Hematopoietic multipotent progenitor cell (in vitro differentiated cells): Measurements from ENCODE around the gene HNRNPLL. TPM values are rescaled to one million over a fixed set of nuclear protein-coding genes. Genes with fewer than 3 reads are reported as not detected.

Source experiments
- DNase-seq, 3 donors: peaks; one replicate each; pipeline ENCODE4 v3.0.0-alpha.2; 2011 to 2015; ENCODE audit warnings: low read depth in 2 of 3, low spot score in 2 of 3
- total RNA-seq: library from RNA; depleted of rRNA; stranded (reverse); fragments of >200 nt; gene quantifications from one replicate; pipeline ENCODE4 v1.2.3, GENCODE V29; 2012

The HNRNPLL gene
- total RNA-seq, 1 donor = 18.9 TPM

GRCh38 chr2:38598200-38598990, 4.3 kb downstream of the HNRNPLL start:
- DNase-seq = no peak

GRCh38 chr2:38597115-38597514, 5.6 kb downstream of the HNRNPLL start:
- DNase-seq = no peak

- no peak for DNase-seq
These were observed 6.5 kb downstream of the HNRNPLL start for GRCh38 chr2:38596229-38596628.

GRCh38 chr2:38592951-38593350, 9.8 kb downstream of the HNRNPLL start:
- DNase-seq = no peak

GRCh38 chr2:38591152-38591551, 11.6 kb downstream of the HNRNPLL start:
- DNase-seq = no peak

GRCh38 chr2:38590053-38590452, 12.7 kb downstream of the HNRNPLL start:
- peak in 1 of 3 donors; percentile 31 for DNase-seq

- DNase-seq = no peak
These were observed 15.8 kb downstream of the HNRNPLL start for GRCh38 chr2:38586931-38587330.

- DNase-seq = no peak
These were observed 17.8 kb downstream of the HNRNPLL start for GRCh38 chr2:38584881-38585280.

GRCh38 chr2:38583994-38584393, 18.7 kb downstream of the HNRNPLL start:
- DNase-seq = no peak

- no peak for DNase-seq
These were observed 19.2 kb downstream of the HNRNPLL start for GRCh38 chr2:38583524-38583923.

GRCh38 chr2:38581193-38582147, 21.3 kb downstream of the HNRNPLL start:
- peak; percentile 46 to 88 (median 63) for DNase-seq

GRCh38 chr2:38580115-38580636, 22.6 kb downstream of the HNRNPLL start:
- no peak for DNase-seq

- DNase-seq = peak in 1 of 3 donors; percentile 9
These were observed 23.9 kb downstream of the HNRNPLL start for GRCh38 chr2:38578832-38579231.

- DNase-seq = no peak
These were observed 28.4 kb downstream of the HNRNPLL start for GRCh38 chr2:38574278-38574677.

GRCh38 chr2:38572167-38572566, 30.6 kb downstream of the HNRNPLL start:
- DNase-seq = no peak

- DNase-seq = no peak
These were observed 31.5 kb downstream of the HNRNPLL start for GRCh38 chr2:38571193-38571592.

- no peak for DNase-seq
These were observed 33.8 kb downstream of the HNRNPLL start for GRCh38 chr2:38568724-38569436.

- no peak for DNase-seq
These were observed 37.4 kb downstream of the HNRNPLL start for GRCh38 chr2:38565333-38565732.

GRCh38 chr2:38561691-38562090, 41.0 kb downstream of the HNRNPLL start:
- DNase-seq = no peak

- DNase-seq = no peak
These were observed 42.6 kb downstream of the HNRNPLL start for GRCh38 chr2:38560092-38560491.

- no peak for DNase-seq
These were observed 44.7 kb downstream of the HNRNPLL start for GRCh38 chr2:38557981-38558380.
